GM19351 (cell line): ENCODE data around the gene SUMO3.

Source experiments
- ATAC-seq: cut with Tn5 transposase; IDR thresholded peaks from one replicate; pipeline ENCODE4 v1.9.1; 2021; ENCODE audit warnings: mild to moderate bottlenecking, moderate library complexity; ENCODE audit not compliant: unreplicated experiment

The SUMO3 gene

DNA sequence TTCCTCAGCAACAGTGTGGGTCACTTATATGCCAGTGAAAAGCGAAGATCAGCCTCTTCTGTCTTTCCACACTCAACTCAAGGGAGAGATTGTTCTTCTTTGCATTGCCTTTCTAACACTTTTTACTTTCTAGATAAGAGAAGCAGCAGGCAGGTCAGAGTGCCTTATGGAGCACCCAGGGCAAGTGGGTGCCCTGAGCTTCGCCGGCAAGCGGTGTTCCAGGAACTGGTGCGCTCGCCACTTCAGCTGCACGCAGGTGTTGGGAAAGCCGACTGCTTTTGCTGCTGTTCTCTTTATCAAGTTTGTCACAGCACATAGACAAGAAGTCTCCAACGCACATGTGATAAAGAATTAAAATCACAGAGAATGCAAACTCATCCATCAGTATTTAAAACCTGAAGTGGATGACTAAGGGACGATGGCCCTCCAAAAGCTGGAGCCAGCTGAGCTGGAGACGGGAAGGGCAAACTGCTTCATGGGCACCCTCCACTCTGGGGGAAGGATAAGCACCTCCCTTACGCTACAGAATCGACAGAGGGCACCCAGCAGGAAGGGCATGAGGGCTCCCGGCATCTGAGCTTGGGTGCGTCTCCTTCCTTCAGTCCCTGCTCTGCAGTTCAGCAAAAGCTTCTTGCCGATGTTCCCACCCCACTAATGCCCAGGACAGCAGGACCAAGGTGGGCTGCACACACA lies 36.9 kb downstream of the SUMO3 start:
- ATAC-seq, result no peak

DNA sequence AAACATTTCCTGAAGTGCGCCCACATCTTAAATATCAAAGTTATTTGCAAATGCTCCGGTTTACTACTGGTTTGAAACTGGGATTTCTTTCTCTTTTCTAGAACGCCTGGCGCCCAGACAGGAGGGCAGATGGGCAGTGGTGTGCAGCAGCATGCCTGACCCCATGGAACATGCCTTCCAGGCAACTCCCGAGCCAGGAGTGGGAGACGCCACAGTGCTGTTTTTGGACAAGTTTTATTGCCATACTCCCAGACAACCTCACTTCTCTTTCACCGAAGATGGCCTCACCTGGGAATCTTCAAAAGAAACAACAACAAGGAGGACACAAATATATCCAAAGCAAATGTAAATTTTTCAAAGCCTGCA lies 37.7 kb downstream of the SUMO3 start:
- ATAC-seq, result no peak

DNA sequence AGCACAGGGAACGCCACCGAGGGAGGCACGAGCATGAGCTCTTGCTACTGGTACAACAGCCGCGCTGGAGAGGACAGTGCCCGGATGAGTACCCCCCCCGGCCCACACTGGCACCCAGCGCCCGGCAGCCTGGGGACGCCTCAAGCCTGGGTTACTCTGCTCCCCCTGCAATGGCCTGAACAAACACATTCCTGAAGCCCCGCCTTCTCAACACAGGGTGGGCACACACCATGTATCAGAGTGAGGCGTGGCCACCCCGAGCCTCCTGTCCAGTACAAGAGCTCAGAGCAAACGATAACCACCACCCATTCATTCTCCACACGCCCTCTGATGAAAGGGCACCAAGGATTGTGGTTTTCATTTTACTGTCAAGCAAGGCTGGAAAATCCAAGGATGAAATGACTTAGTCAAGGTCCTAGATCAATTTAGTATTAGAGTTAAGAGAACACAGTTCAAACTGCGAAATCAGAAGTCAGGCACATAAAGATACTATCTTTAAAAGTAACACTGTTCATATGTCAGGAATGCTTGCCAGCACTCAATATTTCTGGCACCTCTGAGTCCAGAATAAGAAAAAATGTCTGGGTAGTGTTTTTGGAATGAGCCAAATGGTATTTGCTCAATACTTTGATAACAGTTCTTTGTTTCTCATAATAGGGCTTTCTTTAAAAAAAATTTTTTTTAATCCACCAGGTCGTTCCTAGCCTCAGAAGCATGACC lies 38.3 kb downstream of the SUMO3 start:
- no peak for ATAC-seq

DNA sequence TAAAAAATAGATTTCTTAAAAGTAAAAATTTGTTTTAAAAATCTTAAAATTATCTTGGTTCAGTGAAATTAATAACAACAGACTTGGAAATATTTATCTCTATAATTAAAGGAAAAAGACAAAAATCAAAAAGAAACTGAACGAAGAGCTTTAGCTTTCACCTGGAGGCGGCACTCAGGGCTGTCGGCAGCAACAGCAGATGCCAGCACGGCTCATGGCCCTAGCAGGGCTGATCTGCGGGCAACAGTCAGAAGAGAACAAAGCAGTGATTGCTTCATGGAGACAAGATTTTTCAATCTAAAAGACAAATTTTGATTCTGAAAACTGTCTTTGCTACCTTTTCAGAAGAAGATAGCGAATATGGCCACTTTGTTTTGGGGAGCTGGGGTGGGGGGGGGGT lies 38.9 kb downstream of the SUMO3 start:
- ATAC-seq, result no peak

DNA sequence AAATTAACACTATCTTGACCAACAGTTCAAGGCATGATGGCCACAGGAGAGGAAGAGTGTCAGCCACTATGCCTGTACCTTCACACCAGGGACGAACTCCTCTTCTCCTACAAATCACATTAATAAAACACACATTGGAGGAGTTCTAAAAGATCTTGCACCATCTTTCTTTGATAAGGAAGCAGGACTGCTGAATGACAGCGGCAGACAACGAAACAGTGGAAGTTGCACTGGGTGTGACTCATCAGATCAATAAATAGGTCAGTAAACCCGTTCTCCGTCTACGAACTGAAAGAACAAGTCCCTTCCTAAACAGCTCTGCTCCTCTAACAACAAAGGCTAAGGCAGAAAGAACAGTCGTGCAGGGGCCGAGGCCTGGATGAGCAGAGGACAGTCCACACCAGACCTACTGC lies 39.4 kb downstream of the SUMO3 start:
- ATAC-seq, result no peak

DNA sequence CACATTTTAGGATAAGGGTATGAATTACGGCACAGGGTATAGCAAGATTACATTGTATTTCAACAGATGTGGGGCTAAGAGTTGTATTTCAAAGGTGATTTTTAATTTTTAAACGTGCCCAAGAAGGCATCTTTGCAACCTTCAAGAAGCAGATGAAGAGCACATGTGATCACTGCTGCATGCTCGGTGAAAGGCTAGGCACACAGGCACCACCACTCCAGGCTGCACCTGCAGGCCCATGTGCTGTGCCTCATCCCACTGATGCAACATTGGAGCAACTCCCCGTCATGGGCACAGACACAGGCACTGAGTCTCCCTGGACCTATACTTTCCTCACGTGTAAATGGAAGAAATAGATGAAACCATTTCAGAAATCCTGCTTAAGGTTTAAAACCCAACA lies 39.8 kb downstream of the SUMO3 start:
- no peak for ATAC-seq

DNA sequence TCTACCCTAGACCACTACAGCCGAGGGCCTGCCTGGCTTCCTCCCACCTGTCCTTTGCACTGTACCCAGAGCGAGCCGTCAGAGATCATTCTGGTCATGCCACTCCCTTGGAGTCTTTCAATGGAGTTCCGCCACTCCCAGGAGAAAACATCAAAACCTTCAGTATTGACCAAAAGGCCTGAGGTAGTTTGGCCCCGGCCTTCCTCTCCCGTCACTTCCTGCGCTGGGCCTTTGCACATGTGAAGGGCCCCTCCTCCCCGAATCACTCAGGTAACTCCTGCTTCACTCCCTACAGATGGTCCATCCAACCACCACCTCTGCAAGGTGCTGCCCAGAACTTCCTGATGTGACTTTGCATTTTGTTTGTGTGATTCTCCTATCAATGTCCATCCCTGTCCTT lies 42.9 kb downstream of the SUMO3 start:
- ATAC-seq, result no peak

DNA sequence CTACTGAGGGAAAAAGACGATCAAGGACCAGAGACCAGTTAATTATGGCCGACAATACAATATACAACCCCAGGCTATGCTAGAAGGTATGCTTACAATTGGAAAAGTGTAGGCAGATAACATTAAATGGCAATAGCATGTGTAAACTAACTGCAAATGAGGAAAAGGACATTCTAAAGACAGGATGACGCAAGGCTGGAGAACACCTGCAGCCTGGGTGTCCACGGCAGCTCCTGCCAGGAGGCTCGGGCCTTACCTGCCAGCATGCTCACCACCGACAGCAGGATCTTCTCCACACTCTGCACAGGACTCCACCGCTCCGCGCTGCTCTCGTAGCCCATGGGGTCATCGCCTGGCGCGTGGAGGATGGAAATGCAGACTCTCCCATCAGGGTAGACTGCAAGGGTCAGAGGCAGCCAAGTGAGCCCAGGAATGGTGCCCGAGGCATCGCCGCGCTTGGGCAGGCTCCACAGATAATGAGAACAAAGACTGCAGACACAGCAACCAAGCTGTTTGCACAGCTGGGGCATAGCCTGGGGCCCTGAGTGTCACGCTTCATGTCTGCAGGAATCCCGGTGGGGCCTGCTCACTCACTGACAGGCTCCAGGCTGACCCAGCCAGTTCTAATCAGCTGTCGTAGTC lies 44.5 kb downstream of the SUMO3 start:
- no peak for ATAC-seq

DNA sequence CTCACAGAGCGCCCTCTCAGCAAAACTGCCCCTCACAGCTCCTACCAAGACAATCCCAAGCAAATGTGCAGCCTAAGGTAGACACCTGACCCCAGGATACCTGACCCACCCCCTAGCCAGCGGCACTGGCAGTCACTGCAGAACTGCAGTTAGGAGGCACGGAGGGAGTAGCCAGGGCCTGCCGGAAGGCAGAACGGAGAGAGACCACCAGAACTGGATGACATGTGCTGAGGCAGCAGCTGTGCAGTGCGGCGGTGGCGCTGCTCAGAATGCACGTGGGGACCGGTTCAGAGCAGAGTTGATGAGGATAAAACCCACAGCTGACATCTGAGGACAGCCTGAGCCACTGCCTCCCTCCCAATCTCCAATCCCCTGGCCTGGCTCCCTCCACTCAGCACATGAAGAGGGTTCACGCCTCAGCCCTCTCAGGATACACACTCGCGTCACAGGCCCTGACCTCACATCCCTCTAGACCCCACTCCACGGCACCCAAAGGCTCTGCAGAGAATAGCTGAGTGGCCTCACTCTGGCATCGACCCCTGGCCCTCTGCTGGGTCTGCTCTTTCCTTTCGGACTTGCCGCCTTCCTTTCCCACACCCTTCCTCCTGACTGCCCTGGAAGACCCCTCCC lies 45.9 kb downstream of the SUMO3 start:
- ATAC-seq, result no peak

DNA sequence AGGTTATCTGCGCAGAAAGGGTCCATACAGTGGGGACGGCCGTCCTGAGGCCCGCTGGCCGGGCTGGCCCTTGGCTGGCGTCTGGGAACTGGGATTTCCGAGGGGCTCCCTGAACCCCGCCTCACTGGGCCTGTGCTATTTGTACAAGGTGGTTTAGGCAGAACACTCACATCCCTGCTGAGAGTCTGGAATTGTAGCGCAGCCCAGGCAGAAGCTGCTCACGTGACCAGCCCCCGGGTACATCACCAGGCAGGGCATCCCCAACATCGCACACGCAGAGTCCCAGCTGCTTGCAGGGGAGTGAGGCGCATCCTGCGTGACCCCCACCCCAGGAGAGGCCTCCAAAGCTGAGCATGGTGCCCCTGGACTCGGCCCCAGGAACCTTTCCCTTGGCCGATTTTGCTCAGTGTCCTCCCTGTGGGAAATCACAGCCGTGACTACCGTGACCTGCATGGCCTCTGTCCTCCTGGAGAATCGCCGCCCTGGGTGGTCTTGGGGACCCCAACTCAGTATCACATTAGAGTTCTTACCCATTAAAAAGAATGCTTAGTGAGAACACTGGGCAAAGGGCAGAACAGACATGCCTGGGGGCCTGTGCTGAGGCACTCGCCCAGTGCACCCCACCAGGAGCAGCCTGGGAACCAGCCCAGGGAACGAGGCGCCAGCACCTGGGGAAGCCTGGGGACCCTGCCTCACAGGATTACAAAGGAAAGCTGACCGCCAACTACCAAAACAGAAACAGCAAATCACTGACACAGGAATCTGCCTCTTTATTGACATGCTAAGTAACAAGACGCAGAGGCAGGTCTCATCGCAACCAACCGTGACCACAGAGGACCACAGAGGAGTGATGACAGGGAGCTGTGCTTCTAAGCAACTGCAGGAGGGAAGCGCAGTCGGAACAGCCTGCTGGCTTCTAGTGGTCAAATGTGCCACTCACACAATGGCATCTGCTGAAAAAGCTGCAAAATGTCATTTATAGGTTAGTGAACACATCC lies 49.7 kb downstream of the SUMO3 start:
- no peak for ATAC-seq

DNA sequence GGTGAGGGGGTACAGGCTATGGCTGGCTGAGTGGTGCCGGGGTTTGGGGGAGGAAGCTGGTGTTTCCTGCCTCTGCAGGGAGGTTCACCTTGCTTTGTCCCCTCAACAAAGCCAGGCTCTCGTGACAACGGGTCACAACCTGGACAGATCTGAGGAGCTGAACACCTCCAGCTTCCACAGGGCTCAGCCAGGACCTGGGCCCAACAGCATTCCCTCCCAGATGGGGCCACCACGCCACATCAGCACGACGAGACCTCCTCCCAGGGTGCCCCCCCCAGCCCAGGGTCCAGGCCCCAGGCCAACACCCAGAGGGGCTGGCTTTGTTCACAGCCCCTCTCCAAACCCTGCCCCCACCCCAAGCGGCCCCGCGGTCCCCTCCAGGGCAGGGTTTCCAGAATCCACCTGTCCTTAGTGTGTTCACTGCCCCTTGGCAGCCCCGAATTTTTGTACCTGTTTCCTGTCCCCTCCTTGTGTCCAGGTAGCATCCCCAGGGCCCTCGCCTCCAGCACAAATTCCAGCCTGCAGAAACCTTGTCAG lies 51.0 kb downstream of the SUMO3 start:
- no peak for ATAC-seq

DNA sequence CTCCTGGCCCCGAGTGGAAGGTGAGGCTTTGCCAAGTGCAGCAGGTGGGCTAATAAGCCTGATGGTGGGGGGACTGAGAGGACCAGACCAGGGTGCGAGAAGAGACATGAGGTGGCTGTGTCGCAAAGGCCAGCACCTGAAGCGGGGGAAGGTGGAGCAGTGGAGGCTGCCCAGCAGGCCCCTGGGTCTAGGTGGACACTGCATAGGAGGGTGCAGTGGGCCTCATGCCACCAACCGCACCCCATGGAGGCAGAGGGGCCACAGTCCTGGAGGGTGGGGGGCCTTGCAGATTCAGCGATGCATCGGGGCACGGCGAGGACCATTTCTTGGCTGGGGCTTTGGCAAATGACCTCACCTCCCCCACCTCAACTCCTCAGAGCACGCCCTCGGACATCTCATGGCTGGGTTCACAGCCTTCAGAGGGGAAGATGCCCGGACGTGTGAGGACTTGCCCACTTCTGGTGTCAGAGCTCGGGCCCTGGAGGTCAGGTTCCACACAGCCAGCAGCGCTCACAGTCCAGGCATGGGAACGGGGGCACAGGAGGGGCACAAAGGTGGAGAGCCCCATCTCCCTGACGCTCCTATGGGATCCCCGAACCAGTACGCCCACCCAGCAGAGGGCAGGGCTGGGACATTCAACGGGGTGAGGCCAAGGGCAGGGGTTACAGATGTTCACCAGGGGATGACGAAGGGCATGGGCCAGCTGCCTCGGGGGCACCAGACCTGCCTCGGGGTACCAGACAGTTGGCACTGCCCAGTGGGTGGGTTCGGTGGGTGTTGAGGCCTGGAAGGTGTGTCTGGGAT lies 51.6 kb downstream of the SUMO3 start:
- ATAC-seq, result no peak

DNA sequence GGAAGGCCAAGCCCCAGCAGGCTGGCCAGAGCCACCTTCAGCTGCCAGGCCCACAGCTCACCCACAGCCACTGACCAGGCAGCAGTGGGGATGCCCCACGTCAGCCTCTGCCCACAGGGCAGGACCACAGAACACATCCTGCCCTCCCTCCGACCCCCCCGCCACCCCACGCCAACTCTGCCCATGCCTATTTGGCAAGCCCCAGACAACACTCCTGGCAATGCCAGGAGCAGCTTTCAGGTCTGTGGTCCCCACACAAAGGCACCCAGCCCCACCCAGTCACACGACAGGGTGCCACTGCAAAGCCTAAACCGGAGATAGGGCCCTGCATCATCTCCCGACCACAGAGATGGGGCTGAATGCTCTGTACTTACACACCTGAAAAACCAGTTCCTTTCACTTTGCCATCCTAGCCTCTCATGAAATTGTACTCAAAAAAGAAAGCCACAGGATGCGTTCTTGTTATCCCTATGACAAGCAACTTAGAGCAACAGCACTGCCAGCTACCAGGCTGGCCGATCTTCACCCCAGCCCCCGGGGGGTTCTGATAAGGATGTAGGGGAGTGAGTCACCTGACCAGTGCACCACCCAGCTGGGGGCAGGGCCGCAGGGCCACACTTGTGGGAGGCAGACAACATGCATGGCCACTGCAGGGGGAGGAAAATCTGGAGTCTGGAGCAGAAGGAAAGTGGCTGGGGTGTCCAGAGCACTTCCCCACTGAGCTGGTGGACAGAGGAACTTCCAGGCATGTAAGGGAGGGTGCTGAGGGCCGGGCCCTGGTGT lies 52.4 kb downstream of the SUMO3 start:
- ATAC-seq, result no peak

DNA sequence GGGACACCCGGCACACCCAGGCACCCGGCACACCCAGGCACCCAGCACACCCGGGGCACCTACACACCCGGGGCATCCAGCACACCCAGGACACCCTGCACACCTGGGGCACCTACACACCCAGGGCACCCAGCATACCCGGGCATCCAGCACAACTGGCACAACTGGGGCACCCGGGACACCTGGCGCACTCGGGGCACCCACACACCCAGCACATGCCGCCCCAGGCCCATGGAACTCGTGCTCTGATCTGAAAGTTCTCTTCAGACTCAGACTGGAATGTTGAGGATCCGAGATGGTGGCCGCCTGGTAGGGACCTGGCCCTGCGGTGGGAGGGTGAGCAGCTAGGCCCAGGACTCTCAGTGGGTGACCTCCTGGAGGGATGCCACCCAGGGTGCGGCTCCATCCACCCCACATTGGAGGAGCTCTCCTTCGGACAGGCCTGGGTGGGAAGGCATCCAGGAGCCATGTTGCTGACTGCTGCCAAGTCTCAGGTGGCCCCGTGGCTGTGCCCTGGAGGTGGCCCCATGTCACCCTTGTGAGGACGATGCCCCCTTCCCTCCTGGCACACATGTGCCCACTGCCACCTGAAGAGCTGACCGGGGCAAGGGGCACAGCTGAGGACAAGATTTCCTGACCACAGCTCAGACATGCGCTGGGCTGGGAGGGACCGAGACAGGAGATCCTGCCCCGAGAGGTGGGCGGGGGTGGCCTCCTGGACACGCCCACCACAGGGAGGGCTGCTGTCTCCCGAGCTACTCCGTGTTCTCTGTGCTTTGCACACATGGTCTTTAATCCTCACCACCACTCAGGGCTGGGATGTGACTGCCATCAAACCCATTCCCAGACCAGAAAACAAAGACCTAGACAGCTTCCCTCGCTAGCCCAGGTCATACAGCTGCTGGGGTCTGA lies 53.3 kb downstream of the SUMO3 start:
- ATAC-seq, result no peak

DNA sequence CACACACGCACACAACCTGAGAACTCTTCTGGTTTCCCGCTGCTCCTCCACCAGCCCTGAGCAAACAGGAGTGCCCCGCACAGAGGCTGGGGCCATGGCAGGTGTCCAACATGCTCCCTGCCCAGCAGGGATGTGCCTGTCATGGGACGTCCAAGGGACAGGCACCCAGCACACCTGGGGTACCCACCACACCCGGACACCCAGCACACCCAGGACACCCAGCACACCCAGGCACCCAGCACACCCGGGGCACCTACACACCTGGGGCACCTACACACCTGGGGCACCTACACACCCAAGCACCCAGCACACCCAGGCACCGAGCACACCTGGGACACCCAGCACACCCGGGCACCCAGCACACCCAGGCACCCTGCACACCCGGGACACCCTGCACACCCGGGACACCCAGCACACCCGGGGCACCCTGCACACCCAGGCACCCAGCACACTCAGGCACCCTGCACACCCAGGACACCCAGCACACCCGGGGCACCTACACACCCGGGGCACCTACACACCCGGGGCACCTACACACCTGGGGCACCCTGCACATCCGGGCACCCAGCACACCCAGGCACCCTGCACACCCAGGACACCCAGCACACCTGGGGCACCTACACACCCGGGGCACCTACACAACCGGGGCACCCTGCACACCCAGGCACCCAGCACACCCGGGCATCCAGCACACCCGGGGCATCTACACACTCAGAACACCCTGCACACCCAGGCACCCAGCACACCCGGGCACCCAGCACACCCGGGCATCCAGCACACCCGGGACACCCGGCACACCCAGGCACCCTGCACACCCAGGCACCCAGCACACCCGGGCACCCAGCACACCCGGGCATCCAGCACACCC lies 54.2 kb downstream of the SUMO3 start:
- no peak for ATAC-seq

DNA sequence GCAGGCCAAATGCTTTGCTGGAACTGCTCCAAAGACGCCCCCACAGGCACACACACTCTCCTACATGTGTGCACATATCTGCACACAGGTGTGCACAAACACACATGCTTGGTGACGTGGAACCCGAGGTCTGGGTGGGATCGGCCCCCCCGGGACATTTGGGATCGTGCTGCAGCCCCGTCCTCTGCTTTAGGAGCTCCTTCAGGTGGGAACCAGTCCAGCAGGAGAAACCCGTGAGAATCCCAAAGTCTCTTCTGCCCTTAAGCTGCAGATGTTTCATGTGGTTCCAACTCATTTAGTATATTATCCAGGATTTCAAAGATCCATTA lies 54.8 kb downstream of the SUMO3 start:
- no peak for ATAC-seq
